H1 (cell line): ENCODE measurements around the gene RIBC1. TPM values are rescaled to one million over a fixed set of nuclear protein-coding genes. Genes with fewer than 3 reads are reported as not detected.

Experiments
- CTCF ChIA-PET: fragments of 300-600 bp; sonication (Branson Sonifier 250); formaldehyde crosslinking; loops from one replicate; lab custom pipeline; 2021; ENCODE audit not compliant: partially characterized antibody; lab: Charles Lee
- POLR2A ChIA-PET: fragments of 300-600 bp; sonication (Branson Sonifier 250); formaldehyde crosslinking; loops from one replicate; lab custom pipeline; 2021; ENCODE audit warnings: inconsistent platforms; ENCODE audit not compliant: partially characterized antibody; lab: Charles Lee
- DNase-seq, 2 experiments: peaks; one replicate each; pipeline versions ENCODE4 v3.0.0 to v3.0.0-alpha.2; 2010 to 2022; ENCODE audit warnings: low spot score in 2 of 2, low read depth in 1 of 2, mixed read lengths in 1 of 2
- FAIRE-seq: peaks from 2 replicates; lab custom pipeline; 2011; peaks lifted over from hg19 to GRCh38; lab: Jason Lieb, UNC
- H2AFZ ChIP-seq: 2 replicates; pipeline ENCODE4 v1.8.1; 2012; ENCODE audit warnings: low read length, inconsistent platforms
- H2AK5ac ChIP-seq: 2 replicates; pipeline ENCODE4 v1.6.1; 2013; ENCODE audit warnings: low read depth, low read length
- H2BK120ac ChIP-seq: replicated peaks from 2 replicates; pipeline ENCODE3; 2013; ENCODE audit warnings: low read depth, low read length, inconsistent platforms
- H2BK12ac ChIP-seq: 2 replicates; pipeline ENCODE4 v1.6.1; 2013; ENCODE audit warnings: low read depth, low read length
- H2BK15ac ChIP-seq: 2 replicates; pipeline ENCODE4 v1.6.1; 2013; ENCODE audit warnings: low read length
- H2BK20ac ChIP-seq: 2 replicates; pipeline ENCODE4 v1.6.1; 2013; ENCODE audit warnings: low read length
- H2BK5ac ChIP-seq: 2 replicates; pipeline ENCODE4 v1.6.1; 2013; ENCODE audit warnings: low read depth, low read length
- H3K14ac ChIP-seq: 2 replicates; pipeline ENCODE4 v1.6.1; 2013; ENCODE audit warnings: inconsistent platforms; ENCODE audit not compliant: insufficient read length
- H3K18ac ChIP-seq: 2 replicates; pipeline ENCODE4 v1.6.1; 2013; ENCODE audit warnings: low read length; ENCODE audit errors: extremely low read depth
- H3K23ac ChIP-seq: 2 replicates; pipeline ENCODE4 v1.6.1; 2013; ENCODE audit warnings: inconsistent platforms; ENCODE audit not compliant: insufficient read length
- H3K23me2 ChIP-seq: 2 replicates; pipeline ENCODE4 v1.6.1; 2013; ENCODE audit warnings: low read depth, low read length
- H3K27ac ChIP-seq: 2 replicates; pipeline ENCODE4 v1.6.1; 2011; ENCODE audit warnings: low read depth, low read length, inconsistent platforms
- H3K27me3 ChIP-seq, 4 experiments: replicated peaks in 1 of 4; 1 replicate in 1 of 4; 2 replicates in 3 of 4; pipeline versions ENCODE4 v1.6.1 to v1.8.1; 2011 to 2013; ENCODE audit warnings: low read length in 3 of 4, mild to moderate bottlenecking in 3 of 4, inconsistent platforms in 2 of 4, mixed read lengths in 2 of 4, moderate library complexity in 1 of 4; ENCODE audit not compliant: control insufficient read depth in 3 of 4, insufficient read depth in 3 of 4; ENCODE audit errors: extremely low read depth in 1 of 4
- H3K36me3 ChIP-seq, 4 experiments: 2 replicates each; pipeline versions ENCODE4 v1.6.1 to v1.8.1; 2011 to 2013; ENCODE audit warnings: mild to moderate bottlenecking in 4 of 4, low read length in 3 of 4, moderate library complexity in 2 of 4, control low read depth in 1 of 4, inconsistent platforms in 1 of 4; ENCODE audit not compliant: insufficient read depth in 4 of 4, control insufficient read depth in 2 of 4
- H3K4ac ChIP-seq: replicated peaks from 2 replicates; pipeline ENCODE3; 2013; ENCODE audit warnings: low read length, low read depth, mixed read lengths, inconsistent platforms; ENCODE audit not compliant: insufficient read length
- H3K4me1 ChIP-seq, 4 experiments: replicated peaks in 1 of 4; 1 replicate in 1 of 4; 2 replicates in 3 of 4; pipeline versions ENCODE4 v1.6.1 to v1.8.1; 2011 to 2013; ENCODE audit warnings: low read length in 3 of 4, inconsistent platforms in 2 of 4, mixed read lengths in 1 of 4; ENCODE audit not compliant: insufficient read depth in 4 of 4, control insufficient read depth in 3 of 4
- H3K4me2 ChIP-seq, 2 experiments: 2 replicates each; pipeline versions ENCODE4 v1.6.1 to v1.8.1; 2011 to 2013; ENCODE audit warnings: low read depth in 2 of 2, low read length in 2 of 2, control low read depth in 1 of 2, inconsistent platforms in 1 of 2, mild to moderate bottlenecking in 1 of 2; ENCODE audit not compliant: insufficient read depth in 1 of 2
- H3K4me3 ChIP-seq, 4 experiments: fragments of 200-600, 300-600 bp in 1 of 4; sonication (generic), shearing (Covaris generic), sonication (Bioruptor Twin) in 1 of 4; 2 replicates each; pipeline versions ENCODE4 v1.5.1 to v1.8.1; 2011 to 2016; ENCODE audit warnings: low read length in 4 of 4, low read depth in 3 of 4, control low read depth in 2 of 4, inconsistent platforms in 2 of 4, mild to moderate bottlenecking in 2 of 4, mixed read lengths in 1 of 4, moderate library complexity in 1 of 4; ENCODE audit not compliant: insufficient read depth in 2 of 4; ENCODE audit errors: extremely low read depth in 1 of 4
- H3K56ac ChIP-seq: replicated peaks from 2 replicates; pipeline ENCODE3; 2013; ENCODE audit warnings: low read depth, mild to moderate bottlenecking, mixed read lengths, low read length, inconsistent platforms; ENCODE audit not compliant: insufficient read length
- H3K79me1 ChIP-seq: 2 replicates; pipeline ENCODE4 v1.6.1; 2013; ENCODE audit warnings: low read depth, low read length, control low read depth
- H3K79me2 ChIP-seq, 2 experiments: 2 replicates each; pipeline versions ENCODE4 v1.6.1 to v1.8.1; 2012 to 2013; ENCODE audit warnings: low read length in 2 of 2, mild to moderate bottlenecking in 2 of 2, inconsistent platforms in 1 of 2; ENCODE audit not compliant: insufficient read depth in 2 of 2, control insufficient read depth in 1 of 2
- H3K9ac ChIP-seq, 4 experiments: replicated peaks in 1 of 4; 1 replicate in 1 of 4; 2 replicates in 3 of 4; pipeline versions ENCODE4 v1.6.1 to v1.8.1; 2011 to 2013; ENCODE audit warnings: low read depth in 3 of 4, low read length in 3 of 4, control low read depth in 2 of 4, mild to moderate bottlenecking in 2 of 4, moderate library complexity in 2 of 4, inconsistent platforms in 1 of 4; ENCODE audit errors: extremely low read depth in 1 of 4
- H3K9me3 ChIP-seq, 2 experiments: 2 replicates each; pipeline versions ENCODE4 v1.6.1 to v1.8.1; 2012 to 2013; ENCODE audit warnings: mild to moderate bottlenecking in 2 of 2, moderate library complexity in 2 of 2, control low read depth in 1 of 2, inconsistent platforms in 1 of 2, low read depth in 1 of 2, low read length in 1 of 2, mixed read lengths in 1 of 2; ENCODE audit not compliant: insufficient read depth in 2 of 2
- H4K20me1 ChIP-seq, 2 experiments: replicated peaks in 1 of 2; 2 replicates each; pipeline versions ENCODE3 to v1.8.1; 2011 to 2013; ENCODE audit warnings: inconsistent platforms in 2 of 2, low read length in 2 of 2, mild to moderate bottlenecking in 1 of 2; ENCODE audit not compliant: insufficient read depth in 2 of 2, control insufficient read depth in 1 of 2
- H4K5ac ChIP-seq: 2 replicates; pipeline ENCODE4 v1.6.1; 2013; ENCODE audit warnings: low read length, low read depth, mixed read lengths, inconsistent platforms; ENCODE audit not compliant: insufficient read length
- H4K8ac ChIP-seq: 2 replicates; pipeline ENCODE4 v1.8.0; 2013; ENCODE audit warnings: mild to moderate bottlenecking, moderate library complexity, low read length, inconsistent platforms; ENCODE audit not compliant: insufficient read depth; ENCODE audit errors: extremely low read depth
- H4K91ac ChIP-seq: replicated peaks from 2 replicates; pipeline ENCODE3; 2013; ENCODE audit warnings: low read length, mixed read lengths, inconsistent platforms; ENCODE audit not compliant: insufficient read length
- CEBPB ChIP-seq: IDR thresholded peaks from 2 replicates; pipeline ENCODE4 v1.6.1; 2012; ENCODE audit warnings: low read depth, low read length
- FOSL1 ChIP-seq: IDR thresholded peaks from 2 replicates; pipeline ENCODE4 v1.6.1; 2011; ENCODE audit warnings: mild to moderate bottlenecking, low read depth, low read length, moderate library complexity; ENCODE audit not compliant: insufficient read depth
- HDAC2 ChIP-seq, 2 experiments: fragments of 300-600 bp in 1 of 2; sonication (generic) in 1 of 2; IDR thresholded peaks; 2 replicates each; pipeline ENCODE4 v1.6.1; 2011 to 2012; ENCODE audit warnings: low read depth in 2 of 2, low read length in 2 of 2, mild to moderate bottlenecking in 2 of 2, moderate library complexity in 2 of 2, borderline replicate concordance in 1 of 2, inconsistent platforms in 1 of 2
- JUND ChIP-seq: IDR thresholded peaks from 2 replicates; pipeline ENCODE4 v1.6.1; 2011; ENCODE audit warnings: mild to moderate bottlenecking, improper control_type of control experiment, low read length
- MAFK ChIP-seq: IDR thresholded peaks from 2 replicates; pipeline ENCODE4 v1.6.1; 2012; ENCODE audit warnings: low read depth, mild to moderate bottlenecking, improper control_type of control experiment, low read length
- MAX ChIP-seq: IDR thresholded peaks from 2 replicates; pipeline ENCODE4 v1.6.1; 2012; ENCODE audit warnings: inconsistent platforms
- NANOG ChIP-seq: IDR thresholded peaks from 2 replicates; pipeline ENCODE4 v1.6.1; 2011; ENCODE audit warnings: low read length, low read depth, mild to moderate bottlenecking, inconsistent platforms; ENCODE audit not compliant: insufficient read depth, poor library complexity, severe bottlenecking
- PHF8 ChIP-seq: fragments of 200-600 bp; sonication (generic); conservative IDR thresholded peaks from 2 replicates; pipeline ENCODE4 v1.7.1; 2012; ENCODE audit warnings: low read depth, mild to moderate bottlenecking, inconsistent platforms, low read length, moderate library complexity
- POLR2A ChIP-seq, 2 experiments: IDR thresholded peaks; 1 replicate in 1 of 2; 2 replicates in 1 of 2; pipeline ENCODE4 v1.6.1; 2011; ENCODE audit warnings: low read depth in 2 of 2, low read length in 2 of 2, mild to moderate bottlenecking in 2 of 2; ENCODE audit errors: control extremely low read depth in 1 of 2
- POU5F1 ChIP-seq: IDR thresholded peaks from 2 replicates; pipeline ENCODE4 v1.6.1; 2011; ENCODE audit warnings: low read depth, mild to moderate bottlenecking, low read length, moderate library complexity
- TCF12 ChIP-seq: IDR thresholded peaks from 2 replicates; pipeline ENCODE4 v1.6.1; 2011; ENCODE audit warnings: low read depth, mild to moderate bottlenecking, low read length
- TEAD4 ChIP-seq: IDR thresholded peaks from 2 replicates; pipeline ENCODE4 v1.6.1; 2012; ENCODE audit warnings: low read depth, low read length, inconsistent platforms, mixed read lengths
- WGBS, 2 experiments: shearing (Covaris generic) in 1 of 2; methylation state at CpG; one replicate each; pipeline versions ENCODE4 v1.1.6 to v1.1.7; 2013 to 2015; ENCODE audit warnings: low lambda C conversion rate in 2 of 2, mixed read lengths in 2 of 2, inconsistent platforms in 1 of 2, low coverage in 1 of 2, missing lambda C conversion rate in 1 of 2; ENCODE audit not compliant: insufficient replicate concordance in 2 of 2, insufficient coverage in 1 of 2, insufficient read length in 1 of 2; ENCODE audit errors: extremely low coverage in 1 of 2, missing lambda C conversion rate in 1 of 2; 5-methylcytosine and 5-hydroxymethylcytosine counted together
- polyA plus RNA-seq, 7 experiments: library from polyadenylated mRNA; depleted of rRNA in 3 of 7; stranded (reverse) in 5 of 7; unstranded in 2 of 7; fragments of >200 nt in 5 of 7; fragments of 200-250 nt in 2 of 7; gene quantifications; 1 replicate in 5 of 7; 2 replicates in 1 of 7; 4 replicates in 1 of 7; pipeline versions ENCODE4 v1.2.1 to v1.2.3, GENCODE V29; 2011 to 2013; ENCODE audit warnings: missing spikeins in 2 of 7, mixed read lengths in 2 of 7
- total RNA-seq: library from RNA; stranded (reverse); fragmentation: NEBNext Ultra II Directional; extraction: Animal tissue kit (Norgen Biotek cat#: 25700); gene quantifications from 2 replicates; pipeline ENCODE4 v1.2.1, GENCODE V29; 2021

Gene RIBC1
- total and polyA plus RNA-seq, 2 of the 8 experiments (the other 6 are each of a cell fraction or from before 2014, with no cell fraction given): 0.41 to 0.97 TPM

GRCh38 chrX:53376888-53377287, 45.8 kb upstream of the RIBC1 start:
- no peak overlapping the region for H2BK15ac ChIP-seq
- TF ChIP-seq MAX (no peak), PHF8 (no peak), JUND (no peak), MAFK (no peak), POU5F1 (no peak), POLR2A (IDR thresholded peaks at IDR 0.05; ENCODE audit: control extremely low read depth in 1 of 2, low read depth in 2 of 2, low read length in 2 of 2) (no peak), TCF12 (no peak), FOSL1 (no peak), HDAC2 (IDR thresholded peaks at IDR 0.05; ENCODE audit: borderline replicate concordance in 1 of 2, low read depth in 2 of 2, low read length in 2 of 2) (no peak), NANOG (no peak), TEAD4 (no peak), CEBPB (no peak)
- no peak overlapping the region for H3K9ac ChIP-seq
- H3K27ac ChIP-seq: no peak overlapping the region
- no peak overlapping the region for H2AK5ac ChIP-seq
- H4K91ac ChIP-seq: no peak overlapping the region
- DNase-seq (no peak), FAIRE-seq (no peak)
- H4K20me1 ChIP-seq: peaks cover 0 to 1% of the 10 kb centered on the region in 2 experiments
- H3K79me2 ChIP-seq: no peaks in the 10 kb centered on the region
- no peak overlapping the region for H3K23ac ChIP-seq
- no peak overlapping the region for H2BK5ac ChIP-seq
- no peak overlapping the region for H2BK20ac ChIP-seq
- ChIA-PET CTCF (interaction anchor here (1.3 to 4.6 kb wide), 3 partner anchors 56 to 83 kb away, joined by 3 to 31 read pairs (median 4); no protein-coding TSS in a partner anchor), POLR2A (interaction anchor here (0.9 to 2.4 kb wide), 4 partner anchors 24 to 62 kb away, joined by 3 to 5 read pairs (median 3); partner anchors contain the start of genes RIBC1 and SMC1A)
- H3K4me1 ChIP-seq: no peaks in the 10 kb centered on the region
- H3K23me2 ChIP-seq: no peaks in the 10 kb centered on the region
- no peak overlapping the region for H3K14ac ChIP-seq
- no peak overlapping the region for H2BK12ac ChIP-seq
- no peaks in the 10 kb centered on the region for H3K9me3 ChIP-seq
- no peak overlapping the region for H4K5ac ChIP-seq
- no peak overlapping the region for H3K4ac ChIP-seq
- no peak overlapping the region for H3K4me3 ChIP-seq
- H2BK120ac ChIP-seq: no peak overlapping the region
- WGBS, 2 experiments: 88% methylated on average over 6 of the region's 6 CpGs; no CpG with 5 or more reads in 1 of the 2 experiments
- no peak overlapping the region for H3K4me2 ChIP-seq
- H3K79me1 ChIP-seq: no peaks in the 10 kb centered on the region
- H4K8ac ChIP-seq: no peak overlapping the region
- H3K27me3 ChIP-seq: no peaks in the 10 kb centered on the region
- H3K56ac ChIP-seq: no peak overlapping the region
- no peak overlapping the region for H2AFZ ChIP-seq
- no peak overlapping the region for H3K18ac ChIP-seq
- peaks cover 4 to 29% (median 17%) of the 10 kb centered on the region in 4 experiments; a peak in 6 of 8 replicates for H3K36me3 ChIP-seq
